Keratinocyte (primary cell): Measurements from ENCODE around the gene MIER2. TPM values are rescaled to one million over a fixed set of nuclear protein-coding genes. Genes with fewer than 3 reads are reported as not detected.
A peak's percentile ranks its signal among the peaks of the same experiment; 100 is the strongest.
"Not testable (repeated sequence)": the region's sequence is repeated elsewhere in the genome, so short reads cannot be mapped to it uniquely, and the experiment has no call there.

Source experiments
- DNase-seq: peaks from one replicate; pipeline ENCODE4 v3.0.0-alpha.2; 2011; ENCODE audit warnings: low read depth, missing footprints, low spot score
- FAIRE-seq: peaks from 2 replicates; lab custom pipeline; 2011; peaks lifted over from hg19 to GRCh38; lab: Jason Lieb, UNC
- H2AFZ ChIP-seq: 2 replicates; pipeline ENCODE4 v1.6.0; 2012; ENCODE audit warnings: low read length, control low read depth, inconsistent platforms; ENCODE audit not compliant: control insufficient read depth
- H3K27ac ChIP-seq: 2 replicates; pipeline ENCODE4 v1.5.1; 2011; ENCODE audit warnings: low read length; ENCODE audit not compliant: control insufficient read depth, insufficient read depth
- H3K27me3 ChIP-seq: 3 replicates; pipeline ENCODE4 v1.6.0; 2011; ENCODE audit warnings: low read length; ENCODE audit not compliant: control insufficient read depth, insufficient read depth; ENCODE audit errors: extremely low read depth
- H3K36me3 ChIP-seq, 2 experiments: 2 replicates in 1 of 2; 3 replicates in 1 of 2; pipeline ENCODE4 v1.5.1; 2011; ENCODE audit warnings: low read length in 2 of 2, mild to moderate bottlenecking in 1 of 2; ENCODE audit not compliant: control insufficient read depth in 2 of 2, insufficient read depth in 2 of 2; ENCODE audit errors: extremely low read depth in 1 of 2
- H3K4me1 ChIP-seq: 3 replicates; pipeline ENCODE4 v1.5.1; 2011; ENCODE audit warnings: low read length; ENCODE audit not compliant: control insufficient read depth, insufficient read depth; ENCODE audit errors: extremely low read depth
- H3K4me2 ChIP-seq: 3 replicates; pipeline ENCODE4 v1.6.0; 2011; ENCODE audit warnings: low read depth, low read length; ENCODE audit not compliant: control insufficient read depth, insufficient read depth; ENCODE audit errors: extremely low read depth
- H3K4me3 ChIP-seq, 3 experiments: fragments of 200-600 bp in 1 of 3; sonication (generic) in 1 of 3; 2 replicates in 2 of 3; 3 replicates in 1 of 3; pipeline ENCODE4 v1.5.1; 2011 to 2016; ENCODE audit warnings: low read length in 3 of 3, mild to moderate bottlenecking in 3 of 3, control low read depth in 2 of 3, inconsistent platforms in 1 of 3, low read depth in 1 of 3, mixed read lengths in 1 of 3, mixed run types in 1 of 3, moderate library complexity in 1 of 3; ENCODE audit not compliant: control insufficient read depth in 2 of 3, insufficient read depth in 2 of 3; ENCODE audit errors: extremely low read depth in 1 of 3
- H3K79me2 ChIP-seq: 2 replicates; pipeline ENCODE4 v1.6.0; 2012; ENCODE audit warnings: low read length; ENCODE audit not compliant: control insufficient read depth, insufficient read depth
- H3K9ac ChIP-seq: 3 replicates; pipeline ENCODE4 v1.6.0; 2011; ENCODE audit warnings: low read length; ENCODE audit not compliant: control insufficient read depth, insufficient read depth; ENCODE audit errors: extremely low read depth
- H3K9me1 ChIP-seq: 3 replicates; pipeline ENCODE4 v1.6.0; 2011; ENCODE audit warnings: low read length; ENCODE audit not compliant: control insufficient read depth, insufficient read depth; ENCODE audit errors: extremely low read depth
- H3K9me3 ChIP-seq: 2 replicates; pipeline ENCODE4 v1.5.1; 2012; ENCODE audit warnings: low read depth, low read length; ENCODE audit not compliant: control insufficient read depth
- H4K20me1 ChIP-seq: 3 replicates; pipeline ENCODE4 v1.6.0; 2011; ENCODE audit warnings: low read length; ENCODE audit not compliant: control insufficient read depth, insufficient read depth; ENCODE audit errors: extremely low read depth
- CTCF ChIP-seq, 3 experiments: IDR thresholded peaks in 1 of 3; conservative IDR thresholded peaks in 1 of 3; optimal IDR thresholded peaks in 1 of 3; 2 replicates in 2 of 3; 3 replicates in 1 of 3; pipeline versions ENCODE3 to v1.5.1; 2011; ENCODE audit warnings: low read length in 3 of 3, mild to moderate bottlenecking in 3 of 3, moderate library complexity in 2 of 3, control low read depth in 1 of 3, inconsistent platforms in 1 of 3; ENCODE audit not compliant: insufficient read depth in 2 of 3; ENCODE audit errors: extremely low read depth in 1 of 3
- dilution Hi-C: fragments of 300-500 bp; cut with MboI; formaldehyde crosslinking; loops from one replicate; pipeline ENCODE4 v1.7.0; 2020; ENCODE audit warnings: low sequenced_read_pairs; ENCODE audit not compliant: extremely low pct_ligation_motif_present
- polyA minus RNA-seq, 3 experiments: library from RNA; depleted of rRNA, polyadenylated mRNA; stranded (reverse); fragments of >200 nt; gene quantifications; 1 replicate in 1 of 3; 2 replicates in 1 of 3; 3 replicates in 1 of 3; pipeline ENCODE4 v1.2.3, GENCODE V29; 2011
- polyA plus RNA-seq, 5 experiments: library from polyadenylated mRNA; depleted of rRNA in 3 of 5; stranded (reverse) in 3 of 5; stranded (forward) in 1 of 5; unstranded in 1 of 5; fragments of >200 nt; gene quantifications; 1 replicate in 1 of 5; 2 replicates in 3 of 5; 3 replicates in 1 of 5; pipeline versions ENCODE4 v1.2.1 to v1.2.3, GENCODE V29; 2011 to 2012; ENCODE audit warnings: missing spikeins in 2 of 5, low read depth in 1 of 5, low replicate concordance in 1 of 5

MIER2 gene
- polyA plus RNA-seq (16.3 to 21.9 TPM (median 18.4 TPM) in 3 replicates), polyA minus RNA-seq (41.5 to 112 TPM (median 50.4 TPM) in 3 replicates)
- 8.0 TPM for polyA plus RNA-seq (2011; ENCODE audit: low read depth)
- 14.9 and 25.7 TPM in 2 replicates for polyA plus RNA-seq (2011; cell fraction: cytosol; rRNA removed)
- polyA plus RNA-seq (2011; cell fraction: nucleus; rRNA removed): 40.6 and 52.6 TPM in 2 replicates
- 27.5 and 36.8 TPM in 2 replicates for polyA plus RNA-seq (2012; ENCODE audit: low replicate concordance)
- polyA minus RNA-seq (2011; cell fraction: cytosol; rRNA and poly(A)+ RNA removed): 25.5 TPM
- polyA minus RNA-seq (2011; cell fraction: nucleus; rRNA and poly(A)+ RNA removed): 37.0 and 70.8 TPM in 2 replicates

DNA sequence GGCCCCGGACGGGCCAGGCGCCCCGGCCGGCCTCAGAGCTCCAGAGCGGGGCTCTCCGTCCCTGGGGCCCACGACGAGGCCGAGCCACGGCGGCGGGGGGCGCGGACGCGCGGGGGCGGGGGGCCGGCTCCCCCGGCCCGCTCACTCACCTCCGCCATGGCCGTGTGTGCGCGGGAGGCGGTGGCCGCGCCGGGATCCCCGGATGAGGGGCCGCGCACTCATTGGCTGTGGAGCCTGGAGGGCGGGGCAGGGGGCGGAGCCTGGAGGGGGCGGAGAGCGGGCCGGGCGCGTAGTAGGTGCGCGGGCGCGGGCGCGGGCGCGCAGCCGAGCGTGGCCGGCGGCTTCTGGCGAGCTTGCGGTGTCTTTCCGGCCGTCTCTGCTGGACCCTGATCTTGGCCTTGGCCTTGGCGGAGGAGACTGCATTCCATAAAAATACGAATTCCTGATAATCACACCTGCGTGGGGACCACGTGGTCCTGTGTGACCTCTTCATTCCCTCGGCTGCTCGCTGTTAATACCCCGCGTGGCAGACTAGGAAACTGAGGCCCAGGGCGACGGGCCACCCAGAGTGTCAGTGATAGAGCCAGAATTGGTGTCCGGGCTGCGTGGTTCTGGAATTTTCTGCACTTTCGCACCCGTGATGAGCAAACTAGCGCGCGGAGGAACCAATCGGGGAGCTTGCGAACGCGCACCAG lies at the start of gene MIER2:
Gene MIER2 (minus strand): TSS at position 172 of the 695 bp plus-strand sequence. CDS start 14 bp downstream, at position 158.
- Histone ChIP-seq H4K20me1 (peaks cover 7% of the 10 kb centered on the region), H3K27ac (peak within 1 kb of the TSS; percentile 60), H2AFZ (peak within 1 kb of the TSS; percentile 4), H3K36me3 (peaks cover 2 to 16% of the 10 kb centered on the region in 2 experiments), H3K4me1 (peaks cover 20% of the 10 kb centered on the region), H3K9me3 (no peaks in the 10 kb centered on the region), H3K4me3 (peak within 1 kb of the TSS; percentile 58 to 74 (median 58)), H3K79me2 (peaks cover 42% of the 10 kb centered on the region), H3K4me2 (peak within 1 kb of the TSS; percentile 96), H3K27me3 (no peaks in the 10 kb centered on the region), H3K9me1 (peaks cover 2% of the 10 kb centered on the region), H3K9ac (peak within 1 kb of the TSS; percentile 70)
- no peak for TF ChIP-seq CTCF (optimal IDR thresholded peaks at IDR 0.05 in 1 of 3, IDR thresholded peaks at IDR 0.05 in 1 of 3, conservative IDR thresholded peaks at IDR 0.05 in 1 of 3; ENCODE audit: extremely low read depth in 1 of 3, insufficient read depth in 2 of 3, low read length in 3 of 3)
- DNase-seq (no peak), FAIRE-seq (no peak)
- dilution Hi-C loops: no loop called here

DNA sequence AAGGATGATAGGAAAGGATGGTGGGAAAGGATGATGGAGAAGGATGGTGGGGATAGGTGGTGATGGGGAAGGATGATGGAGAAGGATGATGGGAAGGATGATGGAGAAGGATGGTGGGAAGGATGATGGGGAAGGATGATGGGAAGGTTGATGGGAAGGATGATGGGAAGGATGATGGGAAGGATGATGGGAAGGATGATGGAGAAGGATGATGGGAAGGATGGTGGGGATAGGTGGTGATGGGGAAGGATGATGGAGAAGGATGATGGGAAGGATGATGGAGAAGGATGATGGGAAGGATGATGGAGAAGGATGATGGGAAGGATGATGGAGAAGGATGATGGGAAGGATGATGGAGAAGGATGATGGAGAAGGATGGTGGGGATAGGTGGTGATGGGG lies 49.0 kb upstream of the MIER2 start:
- H3K4me3 ChIP-seq, H3K9me1 ChIP-seq, FAIRE-seq, H3K4me1 ChIP-seq, DNase-seq, H3K79me2 ChIP-seq, dilution Hi-C loops, H2AFZ ChIP-seq, H3K27me3 ChIP-seq, H3K9ac ChIP-seq, H3K27ac ChIP-seq, H3K4me2 ChIP-seq, H4K20me1 ChIP-seq, H3K36me3 ChIP-seq: not testable (repeated sequence)
- H3K9me3 ChIP-seq: peaks cover 10% of the 10 kb centered on the region
